GM12878 (cell line): ENCODE results near the gene WDR91.

ENCODE experiments used
- ATF2 ChIP-seq: IDR thresholded peaks from 2 replicates; pipeline ENCODE4 v1.6.1; 2012; ENCODE audit warnings: low read length, inconsistent platforms
- CHD2 ChIP-seq: IDR thresholded peaks from 2 replicates; pipeline ENCODE4 v1.6.1; 2011; ENCODE audit warnings: low read depth, low read length, improper control_type of control experiment, borderline replicate concordance
- IRF4 ChIP-seq: IDR thresholded peaks from 2 replicates; pipeline ENCODE4 v1.6.1; 2011; ENCODE audit warnings: low read depth, low read length
- JUNB ChIP-seq: IDR thresholded peaks from 2 replicates; pipeline ENCODE4 v1.6.1; 2016; ENCODE audit warnings: antibody characterized with exemption, mild to moderate bottlenecking
- KDM1A ChIP-seq: fragments of 200-600 bp; sonication (generic); IDR thresholded peaks from 2 replicates; pipeline ENCODE4 v1.6.1; 2016; ENCODE audit warnings: borderline replicate concordance
- SP1 ChIP-seq: IDR thresholded peaks from one replicate; pipeline ENCODE4 v1.6.1; 2011; ENCODE audit warnings: low read depth, low read length
- SUZ12 ChIP-seq: fragments of 200-600 bp; sonication (generic); IDR thresholded peaks from one replicate; pipeline ENCODE4 v1.6.1; 2018; ENCODE audit warnings: antibody characterized with exemption, mild to moderate bottlenecking; ENCODE audit not compliant: unreplicated experiment
- TF ChIP-seq, protein P1 (sequence below), 3 experiments: IDR thresholded peaks in 2 of 3; conservative IDR thresholded peaks in 1 of 3; 2 replicates each; pipeline ENCODE4 v1.5.1; 2011; ENCODE audit warnings: low read depth in 3 of 3, low read length in 3 of 3, mild to moderate bottlenecking in 3 of 3, control low read depth in 2 of 3, moderate library complexity in 2 of 3, inconsistent platforms in 1 of 3, mixed read lengths in 1 of 3; ENCODE audit not compliant: control insufficient read depth in 2 of 3, insufficient read depth in 1 of 3; ENCODE audit errors: extremely low read depth in 1 of 3

GRCh38 chr7:135184254-135184841 lies 27.0 kb downstream of the WDR91 start:
- TF ChIP-seq, protein P1, sequence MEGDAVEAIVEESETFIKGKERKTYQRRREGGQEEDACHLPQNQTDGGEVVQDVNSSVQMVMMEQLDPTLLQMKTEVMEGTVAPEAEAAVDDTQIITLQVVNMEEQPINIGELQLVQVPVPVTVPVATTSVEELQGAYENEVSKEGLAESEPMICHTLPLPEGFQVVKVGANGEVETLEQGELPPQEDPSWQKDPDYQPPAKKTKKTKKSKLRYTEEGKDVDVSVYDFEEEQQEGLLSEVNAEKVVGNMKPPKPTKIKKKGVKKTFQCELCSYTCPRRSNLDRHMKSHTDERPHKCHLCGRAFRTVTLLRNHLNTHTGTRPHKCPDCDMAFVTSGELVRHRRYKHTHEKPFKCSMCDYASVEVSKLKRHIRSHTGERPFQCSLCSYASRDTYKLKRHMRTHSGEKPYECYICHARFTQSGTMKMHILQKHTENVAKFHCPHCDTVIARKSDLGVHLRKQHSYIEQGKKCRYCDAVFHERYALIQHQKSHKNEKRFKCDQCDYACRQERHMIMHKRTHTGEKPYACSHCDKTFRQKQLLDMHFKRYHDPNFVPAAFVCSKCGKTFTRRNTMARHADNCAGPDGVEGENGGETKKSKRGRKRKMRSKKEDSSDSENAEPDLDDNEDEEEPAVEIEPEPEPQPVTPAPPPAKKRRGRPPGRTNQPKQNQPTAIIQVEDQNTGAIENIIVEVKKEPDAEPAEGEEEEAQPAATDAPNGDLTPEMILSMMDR (IDR thresholded peaks at IDR 0.05 in 2 of 3, conservative IDR thresholded peaks at IDR 0.05 in 1 of 3; ENCODE audit: control insufficient read depth in 2 of 3, extremely low read depth in 1 of 3, insufficient read depth in 1 of 3, low read depth in 3 of 3, low read length in 3 of 3) = no peak
- TF ChIP-seq SP1 (no peak), JUNB (no peak), SUZ12 (no peak), CHD2 (no peak), IRF4 (no peak), ATF2 (no peak), KDM1A (no peak)
